Activated CD8-positive, alpha-beta memory T cell treated with anti-CD3 and anti-CD28 coated beads, Interleukin-2, amount 50 U/mL, for 24 hours (primary cell): ENCODE measurements around the gene RNASE7.
"Not testable (repeated sequence)": the region's sequence is repeated elsewhere in the genome, so short reads cannot be mapped to it uniquely, and the experiment has no call there.

Experiments used
- DNase-seq: peaks from one replicate; pipeline ENCODE4 v3.0.0-alpha.2; 2020; ENCODE audit errors: extremely low read depth

RNASE7 gene

GRCh38 chr14:21041676-21042433, at the start of gene RNASE7:
Gene RNASE7 (plus strand): TSS chr14:21042362. CDS start chr14:21042993, 631 bp downstream.
- DNase-seq: no peak

GRCh38 chr14:20996521-20996920, 45.6 kb upstream of the RNASE7 start:
- no peak for DNase-seq

- no peak for DNase-seq
These were observed 45.0 kb upstream of the RNASE7 start for GRCh38 chr14:20997115-20997514.

- DNase-seq: no peak
These were observed 44.6 kb upstream of the RNASE7 start for GRCh38 chr14:20997564-20997963.

GRCh38 chr14:20998139-20998538, 44.0 kb upstream of the RNASE7 start:
- DNase-seq: no peak

- DNase-seq: no peak
These were observed 43.3 kb upstream of the RNASE7 start, which contains the start of gene SLC39A2 for GRCh38 chr14:20998674-20999366. Gene SLC39A2 (plus strand): TSS chr14:20999293. CDS start chr14:20999447, 154 bp downstream.

GRCh38 chr14:20999591-20999990, 42.6 kb upstream of the RNASE7 start:
- no peak for DNase-seq

- DNase-seq: no peak
These were observed 40.9 kb upstream of the RNASE7 start for GRCh38 chr14:21001218-21001617.

- no peak for DNase-seq
These were observed 38.3 kb upstream of the RNASE7 start for GRCh38 chr14:21003788-21004346.

- not testable (repeated sequence) for DNase-seq
These were observed 32.4 kb upstream of the RNASE7 start for GRCh38 chr14:21009721-21010120.

- DNase-seq: no peak
These were observed 31.0 kb upstream of the RNASE7 start for GRCh38 chr14:21011136-21011535.

GRCh38 chr14:21014761-21015190, 27.4 kb upstream of the RNASE7 start:
- DNase-seq: peak; percentile 57

GRCh38 chr14:21015312-21015711, 26.9 kb upstream of the RNASE7 start:
- no peak for DNase-seq

GRCh38 chr14:21016413-21017190, 25.6 kb upstream of the RNASE7 start:
- DNase-seq: no peak

GRCh38 chr14:21017528-21018245, 24.5 kb upstream of the RNASE7 start:
- no peak for DNase-seq

- DNase-seq: no peak
These were observed 23.9 kb upstream of the RNASE7 start for GRCh38 chr14:21018286-21018685.

- no peak for DNase-seq
These were observed 23.4 kb upstream of the RNASE7 start for GRCh38 chr14:21018781-21019180.

GRCh38 chr14:21019366-21019765, 22.8 kb upstream of the RNASE7 start:
- no peak for DNase-seq

- DNase-seq: no peak
These were observed 21.1 kb upstream of the RNASE7 start for GRCh38 chr14:21020977-21021545.

- no peak for DNase-seq
These were observed 19.5 kb upstream of the RNASE7 start for GRCh38 chr14:21022686-21023085.

- no peak for DNase-seq
These were observed 19.0 kb upstream of the RNASE7 start for GRCh38 chr14:21023174-21023573.
